HCT116 (cell line): Measurements from ENCODE around the gene CD74. TPM values are rescaled to one million over a fixed set of nuclear protein-coding genes. Genes with fewer than 3 reads are reported as not detected.

Source experiments
- ATAC-seq: fragments of 200-7000 bp; cut with Tn5 transposase; 2 replicates; pipeline ENCODE4 v1.9.1; 2020; ENCODE audit warnings: mild to moderate bottlenecking, moderate library complexity
- BruUV-seq: library from RNA; stranded (reverse); fragments of 400-500 nt; replicated peaks from 2 replicates; lab custom pipeline; 2021; lab: Mats Ljungman, UMichigan
- CTCF ChIA-PET: fragments of 300-600 bp; sonication (Branson Sonifier 250); formaldehyde crosslinking; loops from one replicate; lab custom pipeline; 2021; ENCODE audit warnings: antibody characterized with exemption; lab: Charles Lee
- POLR2A ChIA-PET: fragments of 300-600, 350-600 bp; sonication (Branson Sonifier 250); formaldehyde crosslinking; loops from one replicate; lab custom pipeline; 2021; ENCODE audit warnings: antibody characterized with exemption; lab: Charles Lee
- RAD21 ChIA-PET, 2 experiments: fragments of 300-600 bp; sonication (Branson Sonifier 250); formaldehyde crosslinking; loops; one replicate each; lab custom pipeline; 2023; ENCODE audit warnings: low total read pairs in 2 of 2; ENCODE audit not compliant: uncharacterized antibody in 2 of 2, unreplicated experiment in 2 of 2, low non-redundant PET in 1 of 2; lab: Charles Lee
- DNase-seq: peaks from one replicate; pipeline ENCODE4 v3.0.0-alpha.2; 2010; ENCODE audit warnings: low read depth, low spot score
- H2AFZ ChIP-seq: fragments of 200-600 bp; shearing (Covaris generic), sonication (generic); 2 replicates; pipeline ENCODE4 v1.6.1; 2017; ENCODE audit warnings: low read depth, mixed run types, mixed read lengths, antibody characterized with exemption, low read length; ENCODE audit not compliant: poor library complexity, severe bottlenecking
- H3K27ac ChIP-seq: 2 replicates; pipeline ENCODE4 v1.5.1; 2012; ENCODE audit warnings: low read depth, low read length
- H3K27me3 ChIP-seq: fragments of 200-600 bp; sonication (generic); 2 replicates; pipeline ENCODE4 v1.6.1; 2016; ENCODE audit warnings: mixed run types, low read length, mixed read lengths; ENCODE audit not compliant: insufficient read depth
- H3K36me3 ChIP-seq, 2 experiments: fragments of 200-500 bp in 1 of 2; fragments of 200-600 bp in 1 of 2; sonication (Bioruptor generic) in 1 of 2; sonication (generic) in 1 of 2; 2 replicates each; pipeline versions ENCODE4 v1.5.1 to v1.6.1; 2014 to 2016; ENCODE audit warnings: low read length in 2 of 2, inconsistent platforms in 1 of 2, mixed read lengths in 1 of 2, mixed run types in 1 of 2; ENCODE audit not compliant: insufficient read depth in 2 of 2, control insufficient read depth in 1 of 2
- H3K4me1 ChIP-seq, 2 experiments: fragments of 200-600 bp in 1 of 2; sonication (generic) in 1 of 2; 2 replicates each; pipeline versions ENCODE4 v1.5.1 to v1.6.1; 2012 to 2017; ENCODE audit warnings: low read length in 2 of 2, inconsistent platforms in 1 of 2, mild to moderate bottlenecking in 1 of 2, mixed read lengths in 1 of 2, mixed run types in 1 of 2, moderate library complexity in 1 of 2; ENCODE audit not compliant: insufficient read depth in 2 of 2, control insufficient read depth in 1 of 2
- H3K4me2 ChIP-seq: fragments of 200-600 bp; sonication (generic); 2 replicates; pipeline ENCODE4 v1.6.1; 2017; ENCODE audit warnings: mixed run types, low read length, mixed read lengths
- H3K4me3 ChIP-seq, 2 experiments: fragments of 200-600 bp in 1 of 2; sonication (generic) in 1 of 2; replicated peaks in 1 of 2; 2 replicates each; pipeline ENCODE4 v1.5.1; 2011 to 2016; ENCODE audit warnings: low read length in 2 of 2, control low read depth in 1 of 2, low read depth in 1 of 2, mild to moderate bottlenecking in 1 of 2, mixed read lengths in 1 of 2, mixed run types in 1 of 2
- H3K79me2 ChIP-seq: fragments of 200-600 bp; sonication (generic); 2 replicates; pipeline ENCODE4 v1.6.1; 2017; ENCODE audit warnings: mild to moderate bottlenecking, mixed run types, low read length, moderate library complexity, mixed read lengths; ENCODE audit not compliant: insufficient read depth
- H3K9ac ChIP-seq: fragments of 200-600 bp; sonication (generic); 2 replicates; pipeline ENCODE4 v1.6.1; 2016; ENCODE audit warnings: low read length, mixed read lengths
- H3K9me2 ChIP-seq: fragments of 200-600 bp; sonication (generic), shearing (Covaris generic); 2 replicates; pipeline ENCODE4 v1.6.1; 2017; ENCODE audit warnings: mixed run types, mild to moderate bottlenecking, moderate library complexity; ENCODE audit not compliant: insufficient read depth
- H3K9me3 ChIP-seq, 2 experiments: fragments of 200-500 bp in 1 of 2; fragments of 200-600 bp in 1 of 2; sonication (Bioruptor generic) in 1 of 2; sonication (generic) in 1 of 2; 2 replicates each; pipeline ENCODE4 v1.6.1; 2014 to 2017; ENCODE audit warnings: low read length in 2 of 2, mixed read lengths in 2 of 2, inconsistent platforms in 1 of 2, low read depth in 1 of 2, mild to moderate bottlenecking in 1 of 2, mixed run types in 1 of 2, moderate library complexity in 1 of 2; ENCODE audit not compliant: control insufficient read depth in 1 of 2, insufficient read depth in 1 of 2
- H4K20me1 ChIP-seq: fragments of 200-600 bp; sonication (generic), shearing (Covaris generic); 2 replicates; pipeline ENCODE4 v1.6.1; 2017; ENCODE audit warnings: mixed run types, mild to moderate bottlenecking, moderate library complexity; ENCODE audit not compliant: insufficient read depth
- CEBPB ChIP-seq: IDR thresholded peaks from 2 replicates; pipeline ENCODE4 v1.6.1; 2012; ENCODE audit warnings: low read depth
- EGR1 ChIP-seq: IDR thresholded peaks from 2 replicates; pipeline ENCODE4 v1.6.1; 2012; ENCODE audit warnings: low read depth
- ELF1 ChIP-seq: IDR thresholded peaks from 2 replicates; pipeline ENCODE4 v1.6.1; 2012; ENCODE audit warnings: low read depth, borderline replicate concordance
- EZH2 ChIP-seq: fragments of 200-600 bp; sonication (generic); IDR thresholded peaks from 2 replicates; pipeline ENCODE4 v1.6.1; 2017; ENCODE audit warnings: antibody characterized with exemption, mixed run types
- EZH2phosphoT487 ChIP-seq: fragments of 200-600 bp; IDR thresholded peaks from 2 replicates; pipeline ENCODE4 v1.6.1; 2018; ENCODE audit warnings: antibody characterized with exemption, borderline replicate concordance
- FOSL1 ChIP-seq: IDR thresholded peaks from 2 replicates; pipeline ENCODE4 v1.6.1; 2012; ENCODE audit warnings: low read depth
- JUND ChIP-seq: IDR thresholded peaks from 2 replicates; pipeline ENCODE4 v1.6.1; 2012
- POLR2AphosphoS5 ChIP-seq: IDR thresholded peaks from 2 replicates; pipeline ENCODE4 v1.6.1; 2011; ENCODE audit warnings: mild to moderate bottlenecking, low read depth, low read length, moderate library complexity
- SIN3A ChIP-seq: IDR thresholded peaks from 2 replicates; pipeline ENCODE4 v1.6.1; 2012; ENCODE audit warnings: low read depth
- SP1 ChIP-seq: IDR thresholded peaks from 2 replicates; pipeline ENCODE4 v1.6.1; 2012; ENCODE audit warnings: low read depth
- SRF ChIP-seq: IDR thresholded peaks from 2 replicates; pipeline ENCODE4 v1.6.1; 2012; ENCODE audit warnings: low read depth
- TCF7L2 ChIP-seq: IDR thresholded peaks from 2 replicates; pipeline ENCODE4 v1.7.0; 2011; ENCODE audit warnings: borderline replicate concordance, inconsistent platforms; ENCODE audit not compliant: insufficient read depth, insufficient read length; ENCODE audit errors: extremely low read depth
- intact Hi-C: fragments of 100-400 bp; cut with micrococcal nuclease; formaldehyde crosslinking; loops from 2 replicates; pipeline ENCODE4 v1.10.0; 2022
- total RNA-seq: library from RNA; stranded (reverse); gene quantifications from one replicate; pipeline ENCODE4 v1.2.1, GENCODE V29; 2021; ENCODE audit not compliant: unreplicated experiment
- TF ChIP-seq, protein P1 (sequence below): IDR thresholded peaks from 2 replicates; pipeline ENCODE4 v1.6.1; 2012; ENCODE audit warnings: low read depth
- TF ChIP-seq, protein P2 (sequence below), 3 experiments: fragments of 200-600 bp in 1 of 3; sonication (generic) in 1 of 3; IDR thresholded peaks in 2 of 3; conservative IDR thresholded peaks in 1 of 3; 2 replicates each; pipeline ENCODE4 v1.5.1; 2012 to 2017; ENCODE audit warnings: low read depth in 2 of 3, low read length in 2 of 3, antibody characterized with exemption in 1 of 3, borderline replicate concordance in 1 of 3, control low read depth in 1 of 3, mild to moderate bottlenecking in 1 of 3, mixed read lengths in 1 of 3, mixed run types in 1 of 3, moderate library complexity in 1 of 3; ENCODE audit not compliant: insufficient read depth in 1 of 3
- TF ChIP-seq, protein P3 (sequence below): IDR thresholded peaks from 2 replicates; pipeline ENCODE4 v1.6.1; 2011; ENCODE audit warnings: mild to moderate bottlenecking, low read length, moderate library complexity; ENCODE audit not compliant: insufficient replicate concordance; ENCODE audit errors: extremely low read depth

The CD74 gene
- total RNA-seq, 1 experiment from 2014 or later, result 8.9 TPM

DNA sequence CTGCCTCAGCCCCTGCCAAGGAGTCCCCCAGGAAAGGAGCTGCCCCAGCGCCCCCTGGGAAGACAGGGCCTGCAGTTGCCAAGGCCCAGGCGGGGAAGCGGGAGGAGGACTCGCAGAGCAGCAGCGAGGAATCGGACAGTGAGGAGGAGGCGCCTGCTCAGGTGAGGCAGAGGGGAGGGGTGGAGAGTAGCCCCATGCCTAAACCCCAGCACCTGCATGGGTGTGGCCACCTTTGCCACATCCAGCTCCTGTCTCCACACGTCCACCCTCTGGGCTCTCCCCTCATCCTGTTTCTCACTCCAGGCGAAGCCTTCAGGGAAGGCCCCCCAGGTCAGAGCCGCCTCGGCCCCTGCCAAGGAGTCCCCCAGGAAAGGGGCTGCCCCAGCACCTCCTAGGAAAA lies 38.1 kb downstream of the CD74 start:
- no peaks in the 10 kb centered on the region for H3K9me3 ChIP-seq
- no TSS peak for BruUV-seq
- RAD21 ChIA-PET, result no interaction called here
- H4K20me1 ChIP-seq, result 0 out of 2 replicates have a peak, but pooled peaks cover 3% of the 10 kb centered on the region
- no peak overlapping the region for H3K9ac ChIP-seq
- H3K27me3 ChIP-seq, result no peaks in the 10 kb centered on the region
- peaks cover 71 to 97% of the 10 kb centered on the region in 2 experiments; a peak in 3 of 4 replicates for H3K36me3 ChIP-seq
- no peaks in the 10 kb centered on the region for H3K4me1 ChIP-seq
- ATAC-seq (no peak), DNase-seq (no peak)
- TF ChIP-seq TCF7L2 (no peak), EZH2phosphoT487 (no peak), ELF1 (no peak), SRF (no peak), JUND (no peak), CEBPB (no peak), EGR1 (no peak), POLR2AphosphoS5 (no peak), EZH2 (no peak), SIN3A (no peak), FOSL1 (no peak), SP1 (no peak)
- TF ChIP-seq, protein P1, sequence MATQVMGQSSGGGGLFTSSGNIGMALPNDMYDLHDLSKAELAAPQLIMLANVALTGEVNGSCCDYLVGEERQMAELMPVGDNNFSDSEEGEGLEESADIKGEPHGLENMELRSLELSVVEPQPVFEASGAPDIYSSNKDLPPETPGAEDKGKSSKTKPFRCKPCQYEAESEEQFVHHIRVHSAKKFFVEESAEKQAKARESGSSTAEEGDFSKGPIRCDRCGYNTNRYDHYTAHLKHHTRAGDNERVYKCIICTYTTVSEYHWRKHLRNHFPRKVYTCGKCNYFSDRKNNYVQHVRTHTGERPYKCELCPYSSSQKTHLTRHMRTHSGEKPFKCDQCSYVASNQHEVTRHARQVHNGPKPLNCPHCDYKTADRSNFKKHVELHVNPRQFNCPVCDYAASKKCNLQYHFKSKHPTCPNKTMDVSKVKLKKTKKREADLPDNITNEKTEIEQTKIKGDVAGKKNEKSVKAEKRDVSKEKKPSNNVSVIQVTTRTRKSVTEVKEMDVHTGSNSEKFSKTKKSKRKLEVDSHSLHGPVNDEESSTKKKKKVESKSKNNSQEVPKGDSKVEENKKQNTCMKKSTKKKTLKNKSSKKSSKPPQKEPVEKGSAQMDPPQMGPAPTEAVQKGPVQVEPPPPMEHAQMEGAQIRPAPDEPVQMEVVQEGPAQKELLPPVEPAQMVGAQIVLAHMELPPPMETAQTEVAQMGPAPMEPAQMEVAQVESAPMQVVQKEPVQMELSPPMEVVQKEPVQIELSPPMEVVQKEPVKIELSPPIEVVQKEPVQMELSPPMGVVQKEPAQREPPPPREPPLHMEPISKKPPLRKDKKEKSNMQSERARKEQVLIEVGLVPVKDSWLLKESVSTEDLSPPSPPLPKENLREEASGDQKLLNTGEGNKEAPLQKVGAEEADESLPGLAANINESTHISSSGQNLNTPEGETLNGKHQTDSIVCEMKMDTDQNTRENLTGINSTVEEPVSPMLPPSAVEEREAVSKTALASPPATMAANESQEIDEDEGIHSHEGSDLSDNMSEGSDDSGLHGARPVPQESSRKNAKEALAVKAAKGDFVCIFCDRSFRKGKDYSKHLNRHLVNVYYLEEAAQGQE, result no peak
- TF ChIP-seq, protein P2, sequence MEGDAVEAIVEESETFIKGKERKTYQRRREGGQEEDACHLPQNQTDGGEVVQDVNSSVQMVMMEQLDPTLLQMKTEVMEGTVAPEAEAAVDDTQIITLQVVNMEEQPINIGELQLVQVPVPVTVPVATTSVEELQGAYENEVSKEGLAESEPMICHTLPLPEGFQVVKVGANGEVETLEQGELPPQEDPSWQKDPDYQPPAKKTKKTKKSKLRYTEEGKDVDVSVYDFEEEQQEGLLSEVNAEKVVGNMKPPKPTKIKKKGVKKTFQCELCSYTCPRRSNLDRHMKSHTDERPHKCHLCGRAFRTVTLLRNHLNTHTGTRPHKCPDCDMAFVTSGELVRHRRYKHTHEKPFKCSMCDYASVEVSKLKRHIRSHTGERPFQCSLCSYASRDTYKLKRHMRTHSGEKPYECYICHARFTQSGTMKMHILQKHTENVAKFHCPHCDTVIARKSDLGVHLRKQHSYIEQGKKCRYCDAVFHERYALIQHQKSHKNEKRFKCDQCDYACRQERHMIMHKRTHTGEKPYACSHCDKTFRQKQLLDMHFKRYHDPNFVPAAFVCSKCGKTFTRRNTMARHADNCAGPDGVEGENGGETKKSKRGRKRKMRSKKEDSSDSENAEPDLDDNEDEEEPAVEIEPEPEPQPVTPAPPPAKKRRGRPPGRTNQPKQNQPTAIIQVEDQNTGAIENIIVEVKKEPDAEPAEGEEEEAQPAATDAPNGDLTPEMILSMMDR (IDR thresholded peaks at IDR 0.05 in 2 of 3, conservative IDR thresholded peaks at IDR 0.05 in 1 of 3; ENCODE audit: borderline replicate concordance in 1 of 3, insufficient read depth in 1 of 3, low read depth in 2 of 3, low read length in 2 of 3), result no peak
- TF ChIP-seq, protein P3, sequence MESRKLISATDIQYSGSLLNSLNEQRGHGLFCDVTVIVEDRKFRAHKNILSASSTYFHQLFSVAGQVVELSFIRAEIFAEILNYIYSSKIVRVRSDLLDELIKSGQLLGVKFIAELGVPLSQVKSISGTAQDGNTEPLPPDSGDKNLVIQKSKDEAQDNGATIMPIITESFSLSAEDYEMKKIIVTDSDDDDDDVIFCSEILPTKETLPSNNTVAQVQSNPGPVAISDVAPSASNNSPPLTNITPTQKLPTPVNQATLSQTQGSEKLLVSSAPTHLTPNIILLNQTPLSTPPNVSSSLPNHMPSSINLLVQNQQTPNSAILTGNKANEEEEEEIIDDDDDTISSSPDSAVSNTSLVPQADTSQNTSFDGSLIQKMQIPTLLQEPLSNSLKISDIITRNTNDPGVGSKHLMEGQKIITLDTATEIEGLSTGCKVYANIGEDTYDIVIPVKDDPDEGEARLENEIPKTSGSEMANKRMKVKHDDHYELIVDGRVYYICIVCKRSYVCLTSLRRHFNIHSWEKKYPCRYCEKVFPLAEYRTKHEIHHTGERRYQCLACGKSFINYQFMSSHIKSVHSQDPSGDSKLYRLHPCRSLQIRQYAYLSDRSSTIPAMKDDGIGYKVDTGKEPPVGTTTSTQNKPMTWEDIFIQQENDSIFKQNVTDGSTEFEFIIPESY, result no peak
- H3K79me2 ChIP-seq, result peaks cover 8% of the 10 kb centered on the region; the same call in 1 of the 2 replicates
- H3K4me3 ChIP-seq, result no peak overlapping the region
- no peaks in the 10 kb centered on the region for H3K9me2 ChIP-seq
- H3K27ac ChIP-seq, result no peak overlapping the region
- no peak overlapping the region for H2AFZ ChIP-seq
- intact Hi-C loops, result no loop called here
- H3K4me2 ChIP-seq, result no peak overlapping the region
- POLR2A ChIA-PET, result no interaction called here
- CTCF ChIA-PET, result no interaction called here
